A204.1 (cell line): ENCODE measurements around the gene CPLX3.

Experiments
- FAIRE-seq: peaks from 2 replicates; lab custom pipeline; 2012; peaks lifted over from hg19 to GRCh38; lab: Jason Lieb, UNC

CPLX3 gene

GRCh38 chr15:74804935-74805334, 21.5 kb upstream of the CPLX3 start:
- no peak for FAIRE-seq

GRCh38 chr15:74807282-74807681, 19.1 kb upstream of the CPLX3 start:
- no peak for FAIRE-seq

GRCh38 chr15:74808078-74808839, 18.2 kb upstream of the CPLX3 start:
- FAIRE-seq = no peak

GRCh38 chr15:74808840-74809229, 17.6 kb upstream of the CPLX3 start:
- no peak for FAIRE-seq

- FAIRE-seq = no peak
These were observed 17.2 kb upstream of the CPLX3 start for GRCh38 chr15:74809242-74809641.

- FAIRE-seq = no peak
These were observed 16.5 kb upstream of the CPLX3 start for GRCh38 chr15:74809956-74810355.

GRCh38 chr15:74812533-74812932, 13.9 kb upstream of the CPLX3 start, which contains the start of gene LMAN1L:
TSS of gene LMAN1L (plus strand) at chr15:74812835. CDS start at chr15:74812855, 20 bp downstream.
- FAIRE-seq = no peak

- FAIRE-seq = no peak
These were observed 11.1 kb upstream of the CPLX3 start for GRCh38 chr15:74815121-74815934.

GRCh38 chr15:74815961-74816360, 10.5 kb upstream of the CPLX3 start:
- no peak for FAIRE-seq

- FAIRE-seq = no peak
These were observed 9.6 kb upstream of the CPLX3 start for GRCh38 chr15:74816624-74817369.

- no peak for FAIRE-seq
These were observed 9.1 kb upstream of the CPLX3 start for GRCh38 chr15:74817370-74817737.

GRCh38 chr15:74820056-74820455, 6.4 kb upstream of the CPLX3 start:
- no peak for FAIRE-seq

- FAIRE-seq = no peak
These were observed 5.2 kb upstream of the CPLX3 start for GRCh38 chr15:74821091-74821789.

GRCh38 chr15:74821790-74822158, 4.7 kb upstream of the CPLX3 start:
- no peak for FAIRE-seq

GRCh38 chr15:74822233-74822632, 4.2 kb upstream of the CPLX3 start:
- FAIRE-seq = no peak

GRCh38 chr15:74823324-74823723, 3.1 kb upstream of the CPLX3 start:
- FAIRE-seq = no peak

GRCh38 chr15:74824976-74825375, 1.5 kb upstream of the CPLX3 start:
- no peak for FAIRE-seq

- no peak for FAIRE-seq
These were observed 561 bp upstream of the CPLX3 start for GRCh38 chr15:74825866-74826265.

- FAIRE-seq = no peak
These were observed 494 bp downstream of the CPLX3 start for GRCh38 chr15:74826921-74827320.

GRCh38 chr15:74827614-74828013, 1.2 kb downstream of the CPLX3 start:
- FAIRE-seq = no peak

- no peak for FAIRE-seq
These were observed 2.4 kb downstream of the CPLX3 start for GRCh38 chr15:74828835-74829234.

GRCh38 chr15:74829486-74829885, 3.1 kb downstream of the CPLX3 start:
- FAIRE-seq = no peak
